HCT116 (cell line): ENCODE results near the gene PLEKHO2. TPM values are rescaled to one million over a fixed set of nuclear protein-coding genes. Genes with fewer than 3 reads are reported as not detected.

Experiments
- total RNA-seq: library from RNA; stranded (reverse); gene quantifications from one replicate; pipeline ENCODE4 v1.2.1, GENCODE V29; 2021; ENCODE audit not compliant: unreplicated experiment

PLEKHO2 gene
- total RNA-seq, 1 experiment from 2014 or later, result 8.0 TPM

Other genes starting within 250 kb of the PLEKHO2 start
- 11.6 TPM for gene RBPMS2, start 66.3 kb upstream of the PLEKHO2 start, total RNA-seq
- 34.9 TPM for gene PIF1, start 16.3 kb upstream of the PLEKHO2 start, total RNA-seq
- 8.1 TPM for gene ANKDD1A, start 70.0 kb downstream of the PLEKHO2 start, total RNA-seq
- 72.7 TPM for gene SPG21, start 148.0 kb downstream of the PLEKHO2 start, total RNA-seq
- 30.4 TPM for gene MTFMT, start 187.7 kb downstream of the PLEKHO2 start, total RNA-seq
- not detected for gene SLC51B, start 203.5 kb downstream of the PLEKHO2 start, total RNA-seq
- gene RASL12, start 226.1 kb downstream of the PLEKHO2 start, total RNA-seq, result 0.25 TPM
- gene KBTBD13, start 234.8 kb downstream of the PLEKHO2 start, total RNA-seq, result not detected